ENCODE measurements around the gene SLCO3A1. TPM values are rescaled to one million over a fixed set of nuclear protein-coding genes. Genes with fewer than 3 reads are reported as not detected.

The SLCO3A1 gene
- total RNA-seq, 1 experiment from 2014 or later = not detected

- DNase-seq (ENCODE audit: low spot score) = no peak
- in situ Hi-C loops (cut with HindIII; ENCODE audit: low sequenced_read_pairs) = no loop called here
Measured at GRCh38 chr15:91976966-91977365, 123.5 kb downstream of the SLCO3A1 start.

DNA sequence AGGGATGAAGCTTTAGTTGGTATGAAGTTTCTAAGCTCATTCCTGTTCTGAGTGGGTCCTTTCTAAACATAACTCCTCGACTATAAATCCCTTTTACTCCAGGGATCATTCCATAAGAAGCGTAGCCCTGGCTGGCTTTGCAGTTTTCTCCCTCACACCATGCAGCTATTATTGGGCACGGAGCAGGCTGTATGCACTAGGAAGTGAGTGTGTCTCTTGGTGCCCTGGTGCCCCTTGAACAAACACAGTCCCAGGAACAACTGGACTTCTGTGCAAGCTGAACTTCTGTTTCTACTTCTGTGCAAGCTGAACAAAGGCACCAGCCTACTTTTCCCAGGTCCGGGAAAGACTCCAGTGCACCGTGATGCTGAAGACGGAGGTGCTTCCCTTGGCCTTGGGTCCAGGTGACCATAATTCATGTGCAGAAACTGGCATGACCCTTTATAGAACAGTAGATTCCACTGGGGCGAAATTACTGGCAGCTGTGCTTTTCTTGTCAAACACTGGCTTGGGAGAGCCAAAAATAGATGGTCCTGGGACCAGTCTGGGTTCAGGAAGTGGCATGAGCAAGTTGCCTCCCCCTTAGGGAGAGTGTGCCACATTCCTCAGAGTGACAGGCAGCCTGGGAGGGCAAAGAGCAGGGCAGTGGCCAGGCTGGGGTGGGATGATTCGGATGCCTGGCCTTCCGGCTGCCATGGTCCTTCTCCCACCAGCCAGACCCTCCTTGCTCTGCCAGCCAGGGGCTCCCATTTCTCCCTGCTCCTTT, 127.2 kb downstream of the SLCO3A1 start:
- in situ Hi-C loops (cut with HindIII; ENCODE audit: low sequenced_read_pairs) = no loop called here
- DNase-seq (ENCODE audit: low spot score) = no peak

DNA sequence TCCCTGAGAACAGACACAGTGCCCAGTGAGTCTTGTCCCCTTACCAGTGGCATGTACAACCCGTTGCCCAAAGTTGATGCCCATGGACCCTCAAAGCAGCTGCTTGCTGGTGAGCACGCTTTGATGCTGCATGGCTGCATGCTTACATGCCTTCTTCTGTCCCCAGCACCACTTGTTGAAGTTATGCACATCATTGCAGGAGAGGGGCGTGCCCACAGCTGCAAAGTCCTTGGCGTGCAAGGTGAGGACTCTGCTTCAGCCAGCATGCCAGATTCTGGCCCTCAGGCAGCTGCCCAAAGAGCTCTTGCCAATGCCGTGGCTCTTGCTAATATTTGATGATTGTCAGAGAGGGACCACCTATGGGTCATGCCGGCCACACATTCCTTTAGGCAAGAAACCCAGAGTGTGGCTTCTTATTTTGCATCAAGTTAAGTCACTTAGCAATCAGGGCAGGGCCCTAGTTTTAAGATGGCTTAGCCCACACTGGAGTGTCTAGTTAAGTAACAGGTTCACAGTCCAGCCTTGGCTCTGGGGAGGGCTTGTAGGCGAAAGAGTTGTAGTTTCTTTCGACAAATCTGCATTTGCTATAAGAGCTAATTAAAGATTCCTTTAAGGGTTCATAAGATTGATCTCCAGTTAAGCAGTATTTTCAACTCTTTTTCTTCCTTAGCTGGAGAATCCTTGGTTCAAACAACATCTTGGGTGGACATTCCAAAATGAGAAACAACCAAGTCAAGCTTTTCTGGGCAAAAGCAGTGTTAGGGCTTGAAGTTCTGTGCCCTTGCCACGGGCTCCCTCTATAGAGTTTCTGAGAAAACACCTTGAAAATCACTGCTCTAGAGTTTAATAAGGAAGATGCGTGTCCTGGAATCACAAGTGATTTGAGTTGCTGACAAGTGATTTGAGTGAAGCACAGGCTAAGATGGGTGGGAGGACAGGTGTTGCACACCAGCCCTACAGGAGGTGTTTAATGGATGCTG, 128.6 kb downstream of the SLCO3A1 start:
- in situ Hi-C loops (cut with HindIII; ENCODE audit: low sequenced_read_pairs) = no loop called here
- DNase-seq (ENCODE audit: low spot score) = no peak

DNA sequence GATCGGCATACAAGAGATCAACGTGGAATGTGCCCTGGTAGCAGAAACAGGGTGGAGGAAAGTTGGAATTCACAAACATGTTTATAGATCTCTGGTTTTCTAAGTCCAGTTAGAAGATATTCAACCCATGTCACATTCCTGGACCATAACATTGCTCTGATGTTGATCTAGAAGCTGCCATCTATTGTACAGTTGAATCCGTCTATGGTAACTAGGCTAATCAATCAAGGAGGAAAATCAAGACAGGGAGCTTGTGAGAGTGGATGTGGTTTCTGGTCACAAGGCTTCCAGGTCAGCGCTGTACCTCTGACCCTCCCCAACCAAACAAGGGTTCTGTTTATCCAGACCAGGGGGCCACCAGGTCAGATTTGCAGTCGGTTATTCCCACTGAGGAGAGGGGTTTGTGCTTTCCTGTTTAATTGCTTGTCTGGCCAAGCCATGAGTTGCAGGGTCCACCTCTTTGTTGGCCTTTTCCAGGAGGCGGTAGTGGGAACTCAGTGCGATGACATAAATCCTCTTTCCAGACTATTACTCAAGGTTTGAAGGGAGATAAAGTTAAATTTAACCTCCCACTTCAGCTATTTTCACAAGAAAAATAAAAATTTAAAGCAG, 130.3 kb downstream of the SLCO3A1 start:
- in situ Hi-C loops (cut with HindIII; ENCODE audit: low sequenced_read_pairs) = no loop called here
- DNase-seq (ENCODE audit: low spot score) = no peak

DNA sequence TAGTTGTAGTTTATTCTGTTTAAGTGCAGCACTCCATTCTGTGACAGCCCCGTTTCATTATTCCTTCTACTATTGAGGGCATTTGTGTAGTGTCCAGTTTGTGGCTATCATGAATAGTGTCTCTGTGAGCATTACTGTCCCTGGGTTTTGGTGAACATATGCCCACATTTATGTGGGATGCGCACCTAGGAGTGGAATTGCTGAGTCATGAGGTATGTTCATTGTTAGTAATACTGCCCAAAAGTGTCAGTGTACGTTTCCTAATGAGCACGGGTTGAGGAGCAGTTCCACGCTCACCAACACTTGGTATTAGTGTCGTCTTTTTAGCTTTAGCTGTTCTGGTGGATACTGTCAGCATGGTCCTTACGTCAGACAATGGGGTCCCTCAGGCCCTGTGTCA, 131.8 kb downstream of the SLCO3A1 start:
- in situ Hi-C loops (cut with HindIII; ENCODE audit: low sequenced_read_pairs) = no loop called here
- no peak for DNase-seq (ENCODE audit: low spot score)

GRCh38 chr15:91988071-91988470, 134.6 kb downstream of the SLCO3A1 start:
- in situ Hi-C loops (cut with HindIII; ENCODE audit: low sequenced_read_pairs) = no loop called here
- no peak for DNase-seq (ENCODE audit: low spot score)

DNA sequence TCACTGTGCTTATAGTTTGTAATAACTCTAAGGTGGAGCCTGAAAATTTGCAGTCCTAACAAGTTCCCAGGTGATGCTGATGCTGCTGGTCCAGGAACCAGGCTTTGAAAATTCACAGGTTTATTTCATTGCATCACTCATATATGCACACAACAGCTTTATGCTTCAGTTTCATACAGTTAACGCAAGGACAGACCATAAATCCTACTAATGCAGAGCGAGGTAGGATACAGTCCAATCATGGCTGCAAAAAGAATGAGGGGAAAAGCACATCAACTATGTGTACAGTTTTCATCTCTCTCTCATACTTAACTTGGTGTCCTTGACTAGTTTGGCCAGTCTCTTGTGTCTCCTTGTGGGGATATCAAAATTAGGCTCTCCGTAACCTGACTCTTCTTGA, 135.1 kb downstream of the SLCO3A1 start:
- in situ Hi-C loops (cut with HindIII; ENCODE audit: low sequenced_read_pairs) = no loop called here

DNA sequence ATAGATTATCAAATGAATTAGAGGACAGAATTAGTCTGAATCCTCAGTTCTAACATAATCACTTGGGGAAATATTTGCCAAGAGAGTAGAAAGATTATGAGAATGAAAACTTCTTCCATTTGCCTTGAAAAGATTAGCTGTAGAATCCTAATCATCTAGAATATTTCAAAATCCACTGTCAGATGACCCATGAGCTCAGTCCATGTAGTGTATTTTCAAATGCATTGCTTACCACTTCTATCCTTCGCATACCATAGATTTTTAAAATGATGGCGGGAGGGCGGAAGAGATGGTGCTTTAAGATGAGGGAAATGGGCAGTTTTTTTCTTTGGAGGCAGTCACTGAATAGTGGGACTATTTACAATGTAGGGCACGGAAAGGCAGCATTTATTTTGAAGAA, 136.3 kb downstream of the SLCO3A1 start:
- DNase-seq (ENCODE audit: low spot score) = no peak
- in situ Hi-C loops (cut with HindIII; ENCODE audit: low sequenced_read_pairs) = no loop called here

More for the DNA sequence above, 135.1 kb downstream of the SLCO3A1 start:
- no peak for DNase-seq (ENCODE audit: low spot score)

DNA sequence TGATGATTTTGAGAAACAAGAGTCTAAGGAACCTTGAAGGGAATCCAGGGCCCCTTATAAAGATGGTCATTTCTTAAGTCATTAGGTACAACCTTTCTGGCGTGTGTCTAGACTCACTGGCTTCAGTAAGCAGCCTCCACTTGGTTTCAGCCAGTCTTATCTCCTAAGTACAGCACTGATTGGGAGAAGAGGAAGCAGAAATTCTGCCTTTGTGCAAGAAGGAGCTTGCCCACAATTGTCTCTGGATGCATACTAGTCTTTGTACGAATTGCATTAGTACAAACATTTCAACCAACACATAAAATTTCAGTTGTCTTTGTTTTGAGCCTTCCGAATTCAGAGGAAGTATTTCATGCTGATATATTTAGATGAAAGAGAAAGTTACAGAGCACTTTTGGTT, 139.4 kb downstream of the SLCO3A1 start:
- no peak for DNase-seq (ENCODE audit: low spot score)
- in situ Hi-C loops (cut with HindIII; ENCODE audit: low sequenced_read_pairs) = no loop called here

DNA sequence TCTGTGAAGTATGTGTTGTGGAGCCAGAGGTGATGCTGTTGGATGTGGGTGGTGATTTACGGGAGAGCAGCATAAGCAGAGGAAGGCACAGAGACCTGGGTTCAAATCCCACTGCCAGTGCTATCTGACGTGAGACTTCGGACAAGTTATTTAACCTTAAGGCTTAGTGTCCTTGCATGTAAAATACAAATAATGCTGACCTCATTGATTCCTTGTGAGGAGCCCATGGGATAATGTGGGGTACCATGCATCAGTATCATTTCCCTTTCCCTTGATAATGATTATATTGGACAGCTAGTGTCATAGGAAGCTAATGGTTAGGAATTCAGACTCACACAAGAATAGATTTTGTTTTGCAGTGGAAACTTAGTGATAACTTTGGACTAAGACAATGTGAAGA, 141.6 kb downstream of the SLCO3A1 start:
- no peak for DNase-seq (ENCODE audit: low spot score)
- in situ Hi-C loops (cut with HindIII; ENCODE audit: low sequenced_read_pairs) = no loop called here

- DNase-seq (ENCODE audit: low spot score) = no peak
- in situ Hi-C loops (cut with HindIII; ENCODE audit: low sequenced_read_pairs) = no loop called here
Measured at GRCh38 chr15:91997163-91997562, 143.7 kb downstream of the SLCO3A1 start.

GRCh38 chr15:92000709-92001108, 147.2 kb downstream of the SLCO3A1 start:
- in situ Hi-C loops (cut with HindIII; ENCODE audit: low sequenced_read_pairs) = no loop called here
- DNase-seq (ENCODE audit: low spot score) = peak; percentile 30

GRCh38 chr15:92001307-92001706, 147.8 kb downstream of the SLCO3A1 start:
- in situ Hi-C loops (cut with HindIII; ENCODE audit: low sequenced_read_pairs) = no loop called here
- DNase-seq (ENCODE audit: low spot score) = no peak

DNA sequence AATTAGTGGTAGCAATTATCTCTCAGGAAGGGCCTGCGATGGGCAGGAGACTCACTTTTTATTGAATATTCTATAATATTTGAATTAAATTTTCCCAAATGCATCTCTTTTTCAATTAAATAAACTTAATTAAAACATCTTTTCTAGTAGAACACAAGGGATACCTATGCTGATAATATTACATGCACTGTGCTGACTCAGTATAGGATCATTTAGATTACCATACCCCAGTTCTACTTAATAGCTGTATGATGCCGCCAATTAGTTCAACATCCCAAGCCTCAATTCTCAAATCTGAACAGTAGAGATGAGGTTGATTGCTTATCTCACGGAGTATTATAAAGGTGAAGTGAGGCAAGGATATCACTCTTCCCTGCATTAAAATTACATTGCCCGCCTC, 149.2 kb downstream of the SLCO3A1 start:
- in situ Hi-C loops (cut with HindIII; ENCODE audit: low sequenced_read_pairs) = no loop called here
- no peak for DNase-seq (ENCODE audit: low spot score)

DNA sequence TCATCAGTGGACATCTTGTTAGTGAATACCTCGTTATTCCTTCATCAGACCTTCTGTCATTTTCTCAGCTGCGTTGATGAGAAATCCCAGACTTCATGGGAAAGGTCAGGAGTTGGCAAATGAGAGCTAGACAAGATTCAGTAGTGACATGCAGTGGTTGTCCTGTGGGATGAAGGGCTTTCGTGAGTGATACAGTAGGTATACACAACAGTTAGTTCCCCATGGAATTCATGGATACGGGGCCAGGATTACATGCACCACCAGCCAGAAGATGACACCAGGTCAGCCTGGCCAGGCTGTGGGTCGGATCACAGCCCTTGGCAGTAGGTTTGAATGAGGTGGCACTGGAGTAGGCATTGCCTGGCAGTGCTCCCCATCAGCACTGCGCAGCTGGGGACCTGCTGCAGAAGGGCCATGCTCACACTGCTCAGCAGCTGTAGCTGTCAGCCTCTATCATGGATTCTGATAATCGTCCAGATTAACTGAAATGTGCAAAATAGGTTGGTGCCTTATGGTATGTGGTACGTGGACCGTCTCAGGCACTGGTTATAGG, 150.1 kb downstream of the SLCO3A1 start:
- in situ Hi-C loops (cut with HindIII; ENCODE audit: low sequenced_read_pairs) = no loop called here
- no peak for DNase-seq (ENCODE audit: low spot score)

DNA sequence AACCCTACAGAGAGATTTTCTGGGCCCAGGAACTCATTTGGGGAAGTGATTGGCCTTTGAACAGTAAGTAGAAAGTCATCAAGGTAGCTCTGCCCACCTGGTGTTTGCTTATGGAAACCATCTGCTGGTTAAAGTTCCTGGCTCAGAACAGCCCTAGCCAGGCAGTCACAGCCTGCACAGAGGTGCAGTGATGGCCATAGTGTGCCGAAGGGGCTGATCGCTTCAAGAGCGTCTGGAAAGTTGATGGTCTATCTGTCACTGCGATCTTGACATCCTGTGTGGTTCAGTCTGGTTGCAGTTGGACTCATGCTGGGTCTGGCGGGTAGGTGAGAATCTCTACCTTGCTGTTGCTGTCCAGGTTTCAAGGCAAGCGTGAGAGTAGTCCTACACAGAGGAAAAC, 151.6 kb downstream of the SLCO3A1 start:
- in situ Hi-C loops (cut with HindIII; ENCODE audit: low sequenced_read_pairs) = no loop called here
- peak; percentile 30 for DNase-seq (ENCODE audit: low spot score)

DNA sequence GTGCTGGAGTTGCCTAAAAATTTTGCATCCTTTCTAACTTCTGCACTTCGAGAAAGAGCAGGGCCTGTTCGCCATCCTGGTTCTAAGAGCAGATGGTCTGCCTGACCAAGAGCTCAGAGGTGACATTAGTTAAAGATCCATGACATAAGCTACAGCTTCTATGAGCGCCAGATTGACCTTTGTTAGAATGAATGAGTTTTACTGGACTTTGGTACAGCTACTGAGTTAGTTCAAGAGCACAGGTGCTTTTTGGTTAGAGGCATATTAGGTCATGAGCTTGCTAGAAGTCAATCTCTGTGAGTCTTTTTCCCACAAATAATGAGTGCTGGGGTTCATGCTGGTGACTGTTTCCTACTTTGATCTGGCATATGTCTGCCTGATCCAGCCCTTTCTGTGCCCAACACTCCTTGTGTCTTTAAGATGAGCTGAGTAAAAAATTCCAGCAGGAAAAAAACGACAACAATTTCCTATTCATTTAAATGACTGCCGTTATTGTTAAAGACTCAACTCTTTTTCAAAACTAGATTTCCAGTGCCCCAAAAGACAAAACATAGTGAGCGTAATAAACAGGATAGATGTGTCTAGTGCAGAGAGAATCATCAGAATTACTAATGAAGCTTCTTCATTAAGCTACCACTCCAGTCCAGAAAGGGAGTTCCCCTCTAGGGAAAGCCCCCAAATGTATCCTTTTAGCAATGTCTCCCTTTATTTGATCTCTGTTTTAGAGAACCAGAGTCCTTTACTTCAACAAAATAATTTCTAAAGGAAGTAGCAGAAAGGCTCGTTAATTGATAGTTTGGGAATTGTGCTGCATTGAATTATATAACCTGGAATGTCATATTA, 152.9 kb downstream of the SLCO3A1 start:
- in situ Hi-C loops (cut with HindIII; ENCODE audit: low sequenced_read_pairs) = no loop called here
- no peak for DNase-seq (ENCODE audit: low spot score)

GRCh38 chr15:92009162-92009561, 155.7 kb downstream of the SLCO3A1 start:
- DNase-seq (ENCODE audit: low spot score) = peak; percentile 38
- in situ Hi-C loops (cut with HindIII; ENCODE audit: low sequenced_read_pairs) = no loop called here
